Stimulated activated CD8-positive, alpha-beta memory T cell treated with anti-CD3 and anti-CD28 coated beads, Interleukin-4, amount 100 ng/mL, for 24 hours (primary cell): Measurements from ENCODE around the gene ODC1.
"Not testable (repeated sequence)": the region's sequence is repeated elsewhere in the genome, so short reads cannot be mapped to it uniquely, and the experiment has no call there.

ENCODE experiments used
- DNase-seq: peaks from one replicate; pipeline ENCODE4 v3.0.0-alpha.2; 2020; ENCODE audit warnings: low read depth

The ODC1 gene

DNA sequence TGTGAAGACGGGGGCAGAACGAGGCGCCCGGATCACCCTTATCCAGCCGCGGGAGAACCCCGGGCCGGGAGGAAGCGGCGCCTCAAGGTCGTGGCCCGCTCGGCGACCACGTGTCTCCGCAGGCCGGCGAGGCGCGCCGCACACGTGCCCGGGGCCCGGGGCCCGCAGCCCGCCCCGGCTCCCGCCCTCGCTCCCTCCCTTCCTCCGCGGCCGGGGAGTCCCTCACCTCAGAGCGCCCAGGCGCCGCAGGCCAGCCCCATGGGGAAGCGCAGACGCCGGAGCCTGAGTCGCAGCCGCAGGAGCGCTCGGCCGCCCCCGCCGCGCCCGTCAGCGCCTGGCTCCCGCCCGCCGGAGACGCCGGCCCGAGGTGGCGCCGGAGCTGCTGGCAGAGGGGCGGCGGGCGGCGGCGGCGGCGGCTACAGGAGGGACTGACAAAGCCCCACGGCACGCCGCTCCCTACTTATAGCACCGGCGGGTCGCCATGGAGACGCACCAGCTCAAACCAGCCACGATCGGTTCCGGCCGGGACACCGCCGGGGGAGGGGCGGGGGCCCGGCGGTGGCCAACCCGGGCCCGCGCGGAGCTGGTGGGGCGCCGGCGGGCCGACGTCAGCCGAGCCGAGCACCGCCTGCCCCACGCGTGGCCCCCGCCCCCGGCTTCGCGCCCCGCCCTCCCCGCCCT is at the start of gene ODC1:
Gene ODC1, minus strand, starts transcription at position 433 of the 681 bp plus-strand sequence. CDS start 3,295 bp downstream, outside the sequence.
- DNase-seq = peak; percentile 98

DNA sequence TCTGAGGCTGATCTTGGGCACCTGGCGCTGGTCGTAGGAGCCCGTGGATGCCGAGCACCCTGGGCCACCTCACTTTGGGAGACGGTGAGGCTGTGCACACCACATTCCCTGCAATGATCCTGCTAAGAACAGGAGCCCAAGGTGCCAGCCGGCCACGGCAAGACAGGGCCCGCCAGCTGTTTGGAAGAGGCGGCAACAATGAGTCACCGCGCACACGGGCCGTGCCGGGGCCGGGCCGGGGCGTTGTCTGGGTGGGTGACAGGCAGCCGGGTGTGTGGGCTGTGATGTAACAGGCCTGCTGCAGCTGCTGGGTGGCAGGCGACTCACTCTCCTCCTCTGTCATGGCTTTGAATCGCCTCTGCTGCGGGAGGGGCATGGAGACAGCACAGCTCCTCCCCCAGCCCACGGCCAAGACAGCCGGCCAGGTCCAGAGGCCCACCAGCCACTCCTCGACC is 49.7 kb upstream of the ODC1 start:
- DNase-seq = peak; percentile 44

DNA sequence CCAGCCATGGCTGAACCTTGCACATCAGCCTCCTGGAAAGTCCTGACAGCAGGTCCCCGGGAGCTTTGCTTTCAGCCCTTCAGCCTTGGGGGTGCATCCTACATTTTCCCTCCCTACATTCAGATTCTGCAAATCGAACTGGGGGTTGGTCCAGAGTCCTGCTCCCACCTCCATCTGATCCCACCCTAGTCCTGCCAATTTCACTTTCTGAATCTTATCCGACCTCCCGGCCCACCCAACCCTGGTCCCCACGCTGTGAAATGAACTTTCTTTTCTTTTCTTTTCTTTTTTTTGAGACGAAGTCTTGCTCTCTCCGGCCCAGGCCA is 47.8 kb upstream of the ODC1 start:
- no peak for DNase-seq

DNA sequence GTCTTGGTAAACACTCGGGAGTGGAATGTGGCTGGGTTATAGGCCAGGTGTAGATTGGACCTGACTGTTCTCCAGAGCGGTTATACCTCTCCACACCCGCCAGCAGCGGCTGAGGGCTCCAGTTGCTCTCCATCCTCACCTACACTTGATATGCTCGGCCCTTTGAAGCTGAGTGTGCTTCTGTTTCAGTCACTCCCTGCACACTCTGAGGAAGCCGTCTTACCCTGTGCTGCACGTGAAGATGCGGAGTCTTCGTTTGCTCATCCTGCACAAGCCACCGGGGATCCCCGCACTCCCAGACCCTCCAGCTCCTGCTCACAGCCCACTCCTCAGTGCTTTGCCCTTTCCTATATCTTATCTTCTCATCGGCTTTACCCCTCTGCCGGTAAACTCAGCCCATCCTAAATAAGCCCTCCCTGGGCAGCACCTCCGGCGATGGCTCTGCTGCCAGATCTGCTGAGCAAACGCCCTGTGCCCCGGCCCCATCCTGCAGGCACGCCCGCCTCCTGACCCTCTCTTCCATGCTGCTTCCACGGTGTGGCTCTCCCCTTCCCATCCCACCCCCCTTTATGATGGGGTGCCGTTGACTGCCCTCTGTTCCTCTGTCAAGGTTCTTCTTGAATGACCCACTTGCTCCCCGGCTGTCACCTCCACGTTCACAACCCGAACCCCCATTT is 47.3 kb upstream of the ODC1 start:
- no peak for DNase-seq

DNA sequence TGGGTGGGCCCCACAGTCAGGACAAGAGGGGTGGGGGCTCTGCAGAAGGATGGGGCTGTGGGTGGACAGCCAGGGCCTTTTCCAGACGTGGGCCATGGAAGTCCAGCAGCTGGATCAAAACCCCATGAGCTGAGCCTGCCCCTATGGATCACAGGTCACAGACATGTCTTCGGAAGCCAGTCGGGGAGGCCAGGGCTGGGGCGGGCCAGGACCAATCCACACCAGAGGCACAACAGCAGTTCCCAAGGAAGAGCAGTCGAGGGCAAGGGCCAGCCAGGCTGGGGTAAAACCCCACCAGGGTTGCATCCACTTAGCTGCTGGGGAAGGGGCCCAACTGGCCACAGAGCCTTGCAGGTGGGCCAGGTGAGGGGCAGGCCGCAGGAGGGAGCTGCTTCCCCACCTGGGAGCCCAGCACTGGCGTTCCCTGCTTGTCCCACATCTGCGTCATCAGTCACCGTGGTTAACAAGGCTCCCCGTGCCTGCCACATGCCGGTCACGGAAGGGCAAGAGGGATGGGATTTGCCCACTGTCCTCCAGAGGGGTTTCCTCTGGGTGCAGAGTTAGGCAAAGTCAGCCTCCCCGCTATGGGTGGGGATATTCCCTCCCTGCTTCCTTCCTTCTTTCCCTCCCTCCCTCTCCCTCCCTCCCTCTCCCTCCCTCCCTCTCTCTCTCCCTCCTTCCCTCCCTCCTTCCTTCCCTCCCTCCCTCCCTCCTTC is 46.4 kb upstream of the ODC1 start:
- no peak for DNase-seq

DNA sequence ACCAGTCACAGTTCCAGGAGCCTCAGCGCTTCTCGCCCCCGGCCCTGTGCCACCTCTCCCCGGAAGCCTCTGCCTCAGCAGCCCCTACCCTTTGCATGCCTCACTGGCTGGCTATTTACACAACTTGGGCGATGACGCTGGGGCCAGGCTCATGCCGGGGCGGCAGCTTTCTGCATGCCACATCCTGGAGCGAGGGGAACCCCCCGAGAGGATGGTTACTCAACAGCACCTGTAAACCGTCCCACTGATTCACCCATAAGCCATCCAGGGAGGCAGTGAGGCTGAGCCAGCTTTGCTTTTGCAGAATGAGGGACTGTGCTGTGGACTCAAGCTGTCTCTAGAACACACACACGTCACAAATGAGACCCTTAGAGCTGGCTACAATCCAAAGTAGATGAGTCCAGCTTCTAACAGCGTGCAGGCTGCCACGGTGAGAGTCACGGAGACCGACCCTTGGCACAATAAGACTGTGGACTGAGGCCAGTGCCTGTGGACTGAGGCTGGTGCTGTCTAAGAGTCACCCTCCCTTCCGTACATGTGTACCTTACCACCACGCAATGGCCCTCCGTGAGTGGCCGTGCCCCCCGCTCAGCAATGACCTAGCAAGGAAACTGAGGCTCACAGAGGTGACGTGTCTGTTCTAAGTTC is 45.6 kb upstream of the ODC1 start:
- peak; percentile 69 for DNase-seq

DNA sequence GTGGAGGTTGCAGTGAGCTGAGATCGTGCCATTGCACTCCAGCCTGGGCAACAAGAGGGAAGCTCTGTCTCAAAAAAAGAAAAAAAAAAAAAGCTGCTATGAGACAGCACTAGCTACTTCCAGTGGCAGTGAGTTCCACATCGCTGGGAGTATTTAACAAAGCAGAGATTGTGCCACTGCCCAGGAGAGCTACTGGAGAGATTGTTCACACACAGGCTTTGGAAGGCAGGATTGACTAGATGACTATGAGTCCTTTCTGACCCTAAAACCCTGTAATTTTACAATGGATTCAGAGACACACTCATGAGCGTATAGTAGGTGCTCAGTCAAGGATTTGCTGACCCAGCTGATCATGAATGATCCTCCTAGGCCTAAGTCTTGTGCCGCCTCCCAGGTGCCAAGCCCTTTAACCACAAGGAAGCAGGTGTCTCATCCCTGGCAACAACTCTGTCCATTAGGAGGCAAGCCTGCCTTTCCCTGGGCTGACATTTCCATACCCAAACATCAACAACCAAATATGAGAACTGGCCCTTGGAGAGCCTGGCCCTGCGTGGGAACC is 45.0 kb upstream of the ODC1 start:
- no peak for DNase-seq

DNA sequence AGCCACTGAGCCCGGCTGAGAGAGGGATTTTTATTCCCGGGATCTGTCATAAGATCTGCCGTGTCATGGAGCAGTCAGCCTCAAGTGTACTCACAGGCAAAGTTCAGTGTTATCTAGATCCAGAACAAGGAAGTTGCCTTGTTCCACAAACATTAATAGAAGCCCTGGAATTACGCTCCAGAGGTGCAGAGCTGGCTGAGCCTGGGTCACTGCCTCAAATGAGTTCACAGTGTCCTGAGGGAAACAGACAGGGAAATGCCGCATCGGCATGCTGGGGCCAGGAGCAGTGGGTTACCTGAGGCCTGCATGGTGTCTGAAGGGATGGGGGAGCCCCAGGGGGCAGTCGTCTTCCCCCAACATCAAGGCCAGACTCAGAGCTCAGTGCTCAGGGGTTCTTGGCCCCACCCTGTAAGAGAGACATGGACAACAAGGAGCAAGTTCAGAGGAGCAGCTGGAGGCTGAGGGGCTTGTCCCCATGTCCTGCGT is 42.7 kb upstream of the ODC1 start:
- no peak for DNase-seq

DNA sequence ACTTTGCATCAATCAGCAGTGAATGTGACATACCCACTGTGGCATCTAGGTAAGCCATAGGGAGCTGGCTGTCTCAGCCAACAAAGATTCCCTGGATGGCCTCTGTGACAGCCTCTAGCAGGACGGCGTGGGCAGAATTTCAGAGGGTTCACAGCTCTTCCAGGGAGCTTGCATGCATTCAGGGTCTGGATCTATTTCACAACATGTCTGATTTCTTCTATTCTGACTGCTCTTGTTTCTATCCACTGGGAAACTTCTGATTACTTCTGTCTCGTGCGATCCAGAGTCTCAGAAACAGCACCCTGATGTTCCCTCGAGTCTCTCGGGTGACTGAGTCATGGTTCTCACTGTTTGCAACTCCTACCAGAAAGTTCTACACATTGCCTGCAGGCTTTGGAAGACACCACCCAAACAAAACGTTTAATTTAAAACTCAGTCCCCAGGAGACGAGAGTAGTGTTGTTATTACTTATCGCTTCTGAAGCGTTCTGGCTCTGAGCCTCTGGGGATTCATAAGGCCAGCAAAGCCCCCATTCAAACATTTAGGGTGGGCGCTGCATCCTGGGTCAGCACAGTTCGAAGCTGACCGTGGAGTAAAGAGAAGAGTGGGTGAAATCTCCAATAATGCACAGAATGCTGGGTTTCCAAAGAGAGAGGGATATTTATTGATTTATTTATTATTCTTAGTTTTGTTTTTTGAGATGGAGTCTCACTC is 41.9 kb upstream of the ODC1 start:
- DNase-seq = no peak

DNA sequence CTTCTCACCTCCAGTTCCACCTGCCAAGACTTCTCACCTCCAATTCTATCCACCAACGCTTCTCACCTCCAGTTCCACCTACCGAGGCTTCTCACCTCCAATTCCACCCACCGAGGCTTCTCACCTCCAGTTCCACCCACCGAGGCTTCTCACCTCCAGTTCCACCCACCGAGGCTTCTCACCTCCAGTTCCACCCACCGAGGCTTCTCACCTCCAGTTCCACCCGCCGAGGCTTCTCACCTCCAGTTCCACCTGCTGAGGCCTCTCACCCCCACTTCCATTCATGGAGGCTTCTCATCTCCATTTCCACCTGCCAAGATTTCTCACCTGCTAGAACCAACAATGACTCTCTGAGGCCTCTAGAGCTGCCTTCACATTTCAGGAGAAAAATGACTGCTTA is 40.0 kb upstream of the ODC1 start:
- not testable (repeated sequence) for DNase-seq

DNA sequence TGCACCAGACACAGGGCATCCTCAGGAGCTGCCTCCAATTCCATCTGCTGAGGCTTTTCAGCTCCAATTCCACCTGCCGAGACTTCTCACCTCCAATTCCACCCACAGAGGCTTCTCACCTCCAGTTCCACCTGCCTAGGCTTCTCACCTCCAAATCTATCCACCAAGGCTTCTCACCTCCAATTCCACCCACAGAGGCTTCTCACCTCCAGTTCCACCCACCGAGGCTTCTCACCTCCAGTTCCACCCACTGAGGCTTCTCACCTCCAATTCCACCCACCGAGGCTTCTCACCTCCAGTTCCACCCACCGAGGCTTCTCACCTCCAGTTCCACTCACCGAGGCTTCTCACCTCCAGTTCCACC is 39.6 kb upstream of the ODC1 start:
- not testable (repeated sequence) for DNase-seq

DNA sequence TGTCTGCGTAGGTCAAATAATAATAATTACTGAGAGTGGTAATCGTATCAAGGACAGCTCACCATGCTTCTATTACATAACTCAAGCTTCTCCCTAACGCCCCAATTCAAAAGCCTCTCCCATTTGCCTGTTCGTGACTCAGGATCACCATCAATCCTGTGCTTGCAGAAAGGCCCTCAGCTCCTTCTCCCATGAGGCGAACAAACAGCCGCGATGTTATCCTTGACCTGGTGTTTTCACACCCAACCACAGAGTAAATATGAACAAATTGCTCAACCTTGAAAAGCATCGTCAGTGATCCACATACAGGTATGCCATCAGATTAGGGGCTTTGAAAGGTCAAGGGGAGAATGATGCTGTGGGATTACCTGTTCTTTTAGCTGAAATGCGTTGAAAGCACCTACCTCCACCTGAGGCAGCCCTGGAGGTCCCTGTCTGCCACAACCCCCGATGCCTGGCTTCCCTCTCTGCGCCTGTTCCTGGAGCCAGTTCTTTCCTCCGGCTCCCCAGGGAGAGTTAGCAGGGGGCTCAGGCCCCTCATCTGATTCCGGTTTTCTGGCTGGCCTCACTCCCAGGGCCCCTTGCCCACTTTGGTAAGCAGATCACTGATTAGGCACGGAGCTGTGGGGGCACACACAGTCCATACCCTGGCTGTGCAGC is 39.1 kb upstream of the ODC1 start:
- no peak for DNase-seq

DNA sequence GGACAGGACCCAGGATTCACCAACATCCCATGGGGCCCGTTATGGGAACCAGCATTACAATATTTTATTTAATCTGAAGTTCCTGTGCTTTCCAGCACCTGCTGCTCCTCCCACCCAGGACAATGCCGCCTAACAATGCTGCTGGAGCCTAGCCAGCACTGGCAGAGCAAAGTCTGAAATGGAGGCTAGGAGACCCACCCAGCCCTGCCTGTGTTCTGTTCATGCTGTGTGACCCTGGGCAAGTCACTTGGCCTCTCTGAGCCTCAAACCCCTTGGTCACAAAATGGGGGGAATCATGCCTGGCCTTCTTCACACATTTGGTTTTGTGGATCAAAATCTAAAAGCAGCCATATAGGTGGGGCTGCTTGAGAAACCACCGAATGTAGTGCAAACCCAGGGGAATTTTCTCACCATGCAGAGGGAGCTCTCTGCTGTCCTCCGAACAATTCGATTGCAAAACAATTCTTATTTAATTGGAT is 38.5 kb upstream of the ODC1 start:
- no peak for DNase-seq

DNA sequence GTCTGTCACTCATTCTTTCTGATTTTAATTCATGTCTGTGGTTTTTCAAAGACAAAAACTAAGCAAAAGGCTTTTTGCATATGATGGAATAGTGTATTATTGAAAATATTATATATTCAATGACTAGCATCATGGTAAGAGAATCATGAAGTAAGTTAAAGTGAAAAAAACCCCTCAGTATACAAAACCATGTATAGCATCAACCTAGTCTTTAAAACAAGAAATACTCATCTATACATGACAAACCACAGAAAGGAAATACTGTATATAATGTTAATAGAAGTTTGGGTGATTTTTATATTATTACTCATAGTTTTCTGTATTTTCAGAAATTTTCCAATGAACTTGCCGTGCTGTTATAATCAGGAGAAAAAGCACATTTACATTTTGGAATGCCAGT is 38.0 kb upstream of the ODC1 start:
- DNase-seq = no peak

DNA sequence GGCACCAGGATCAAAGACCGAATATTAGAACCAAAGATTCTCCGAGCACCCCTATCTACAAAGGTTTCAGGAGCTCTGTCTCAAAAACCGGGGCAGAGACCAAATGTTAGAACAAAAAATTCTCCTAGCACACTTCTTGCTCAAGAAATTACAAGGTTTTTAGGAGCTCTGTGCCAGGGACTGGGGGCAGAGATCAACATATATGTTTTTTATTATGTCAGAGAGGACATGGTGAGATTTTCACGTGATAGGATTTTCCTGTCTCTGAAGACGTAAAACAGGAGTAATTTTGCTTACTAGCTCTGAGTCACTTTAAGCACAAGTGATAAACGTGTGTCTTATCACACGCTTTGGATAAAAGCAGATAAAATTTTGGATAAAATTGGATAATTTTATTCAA is 34.8 kb upstream of the ODC1 start:
- no peak for DNase-seq

DNA sequence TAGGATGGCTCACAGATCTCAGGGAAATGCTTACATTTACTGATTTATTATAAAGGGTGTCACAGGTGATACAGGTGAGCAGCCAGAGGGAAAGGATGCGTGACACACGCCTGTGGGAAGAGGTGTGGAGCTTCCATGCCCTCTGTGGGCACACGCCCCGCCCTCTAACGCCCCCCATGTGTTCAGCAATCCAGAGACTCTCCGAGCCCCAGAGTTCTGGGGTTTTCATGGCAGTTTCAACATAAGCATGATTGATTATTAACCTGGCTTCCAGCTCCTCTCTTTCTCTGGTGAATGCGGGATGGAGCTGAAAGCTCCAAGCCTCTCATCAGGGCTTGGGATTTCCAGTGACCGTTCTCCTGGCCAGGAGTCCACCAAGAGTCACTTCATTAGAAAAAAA is 34.3 kb upstream of the ODC1 start:
- no peak for DNase-seq

DNA sequence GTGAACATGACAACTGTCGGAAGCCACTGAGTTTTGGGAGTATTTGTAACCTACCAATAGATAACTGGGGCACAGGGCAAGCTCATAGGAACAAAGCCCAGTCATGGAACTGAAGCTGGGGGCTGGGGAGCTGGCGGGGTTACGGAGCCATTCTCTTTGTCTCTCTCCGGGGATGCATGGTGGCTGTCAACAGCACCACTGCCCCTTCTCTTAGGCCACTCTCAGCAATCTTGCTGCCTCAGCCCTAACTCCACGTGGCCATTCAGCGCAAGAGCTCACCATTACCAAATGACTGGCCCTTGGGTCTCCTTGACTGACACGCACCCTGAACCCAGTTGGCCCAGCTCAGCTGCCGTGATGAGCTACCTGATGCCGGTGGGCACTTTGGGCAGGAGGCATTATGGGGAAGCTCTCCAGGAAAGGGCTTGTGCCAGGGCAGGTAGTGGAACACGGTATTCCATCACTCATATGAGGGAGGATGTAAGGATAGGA is 33.6 kb upstream of the ODC1 start:
- no peak for DNase-seq

DNA sequence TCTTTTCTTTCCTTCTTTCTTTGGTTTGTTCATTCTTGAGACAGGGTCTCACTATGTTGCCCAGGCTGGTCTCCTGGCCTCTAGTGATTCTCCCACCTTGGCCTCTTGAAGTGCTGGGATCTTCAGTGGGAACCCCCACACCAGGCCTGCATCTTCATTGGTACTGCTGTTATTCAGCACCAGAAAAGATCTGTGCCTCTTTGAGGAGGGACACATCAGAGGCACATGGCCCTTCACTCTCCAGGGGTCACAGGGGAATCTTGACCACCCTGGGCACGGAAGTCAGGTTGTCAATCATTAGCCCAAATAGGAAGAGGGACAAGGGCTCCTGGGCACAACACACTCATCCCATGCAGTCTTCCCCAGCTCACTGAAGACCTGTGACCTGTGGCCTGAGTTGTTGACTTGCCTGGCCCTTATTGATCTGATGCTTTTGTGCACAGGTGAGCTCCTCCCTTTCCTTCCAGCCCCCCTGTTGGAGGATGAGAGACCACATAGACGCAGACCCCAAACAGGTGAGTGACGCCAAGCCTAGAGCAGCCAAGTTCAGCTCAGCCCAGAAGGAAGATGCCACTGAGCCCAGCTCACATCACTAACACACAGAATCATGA is 33.0 kb upstream of the ODC1 start:
- DNase-seq = no peak

DNA sequence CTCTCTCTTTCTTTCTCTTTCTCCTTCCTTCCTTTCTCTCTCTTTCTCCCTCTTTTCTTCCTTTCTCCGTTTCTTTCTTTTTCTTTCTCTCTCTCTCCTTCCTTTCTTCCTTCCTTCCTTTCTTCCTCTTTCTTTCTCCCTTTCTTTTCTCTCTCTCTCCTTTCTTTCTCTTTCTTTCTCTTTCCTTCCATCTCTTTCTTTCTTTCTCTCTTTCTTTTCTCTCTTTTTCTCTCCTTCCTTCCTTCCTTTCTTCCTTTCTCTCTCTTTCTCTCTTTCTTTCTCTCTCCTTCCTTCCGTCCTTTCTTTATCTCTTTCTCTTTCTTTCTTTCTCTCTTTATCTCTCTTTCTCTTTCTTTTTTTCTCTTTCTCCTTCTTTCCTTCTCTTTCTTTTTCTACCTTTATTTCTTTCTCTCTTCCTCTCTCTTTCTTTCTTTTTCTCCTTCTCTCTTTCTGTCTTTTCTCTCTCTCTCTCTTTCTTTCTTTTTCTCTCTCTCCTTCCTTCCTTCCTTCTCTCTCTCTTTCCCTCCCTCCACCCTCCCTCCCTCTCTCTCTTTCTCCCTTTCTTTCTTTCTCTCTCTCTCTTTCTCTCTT is 32.3 kb upstream of the ODC1 start:
- DNase-seq = no peak

DNA sequence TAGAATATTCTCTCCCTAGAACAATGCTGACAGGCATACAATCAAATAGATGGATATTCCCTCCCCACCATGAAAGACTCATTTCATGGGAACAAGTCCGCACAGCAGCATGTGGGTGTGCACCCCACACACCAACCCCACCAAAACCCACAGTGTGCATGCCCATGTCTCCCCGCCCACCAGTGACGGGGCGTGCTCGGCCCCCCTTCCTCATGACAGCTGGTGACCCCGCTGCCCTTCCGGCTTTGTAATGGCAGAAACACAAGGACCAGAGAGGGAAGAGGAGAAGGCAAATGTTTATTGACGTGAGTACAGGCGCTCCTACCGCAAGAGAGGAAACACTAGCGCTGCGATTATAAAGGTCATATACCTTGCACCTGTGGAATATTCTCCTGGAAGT is 30.8 kb upstream of the ODC1 start:
- no peak for DNase-seq
